ENCODE measurements around the gene ZNF81.

The ZNF81 gene

GRCh38 chrX:47838361-47838760 is 1.7 kb downstream of the ZNF81 start:
- Histone ChIP-seq H3K9me3 (ENCODE audit: low read length) (no peaks in the 10 kb centered on the region), H2AFZ (ENCODE audit: low read length) (no peak overlapping the region), H3K79me2 (ENCODE audit: insufficient read depth, low read length) (peaks cover 6% of the 10 kb centered on the region), H3K27me3 (ENCODE audit: insufficient read depth, low read length) (no peaks in the 10 kb centered on the region), H3K4me1 (ENCODE audit: insufficient read depth, low read length, severe bottlenecking) (peaks cover 23% of the 10 kb centered on the region), H3K36me3 (ENCODE audit: insufficient read depth, low read length) (no peaks in the 10 kb centered on the region), H3F3A (ENCODE audit: insufficient read depth, low read length) (no peaks in the 10 kb centered on the region), H3K9me2 (ENCODE audit: low read depth, low read length) (no peaks in the 10 kb centered on the region), H3K4me2 (ENCODE audit: low read length) (peak overlapping the region; percentile 79), H3K4me3 (ENCODE audit: low read depth, low read length, poor library complexity, severe bottlenecking) (peak overlapping the region; percentile 92), H3K9ac (ENCODE audit: low read length) (no peak overlapping the region), H4K20me1 (ENCODE audit: insufficient read depth, low read length) (no peaks in the 10 kb centered on the region), H3K27ac (ENCODE audit: low read depth, low read length, poor library complexity, severe bottlenecking) (no peak overlapping the region)
- TF ChIP-seq EZH2 (IDR thresholded peaks at IDR 0.05; ENCODE audit: borderline replicate concordance, low read length) = no peak

GRCh38 chrX:47840111-47840510 is 3.4 kb downstream of the ZNF81 start:
- Histone ChIP-seq H3K4me3 (ENCODE audit: low read depth, low read length, poor library complexity, severe bottlenecking) (no peak overlapping the region), H3F3A (ENCODE audit: insufficient read depth, low read length) (no peaks in the 10 kb centered on the region), H3K27ac (ENCODE audit: low read depth, low read length, poor library complexity, severe bottlenecking) (no peak overlapping the region), H4K20me1 (ENCODE audit: insufficient read depth, low read length) (no peaks in the 10 kb centered on the region), H3K79me2 (ENCODE audit: insufficient read depth, low read length) (peaks cover 6% of the 10 kb centered on the region), H3K4me2 (ENCODE audit: low read length) (no peak overlapping the region), H2AFZ (ENCODE audit: low read length) (no peak overlapping the region), H3K9ac (ENCODE audit: low read length) (no peak overlapping the region), H3K4me1 (ENCODE audit: insufficient read depth, low read length, severe bottlenecking) (peaks cover 23% of the 10 kb centered on the region), H3K9me2 (ENCODE audit: low read depth, low read length) (no peaks in the 10 kb centered on the region), H3K36me3 (ENCODE audit: insufficient read depth, low read length) (no peaks in the 10 kb centered on the region), H3K27me3 (ENCODE audit: insufficient read depth, low read length) (no peaks in the 10 kb centered on the region), H3K9me3 (ENCODE audit: low read length) (no peaks in the 10 kb centered on the region)
- TF ChIP-seq CTCF (IDR thresholded peaks at IDR 0.05; ENCODE audit: low read length) (no peak), EZH2 (IDR thresholded peaks at IDR 0.05; ENCODE audit: borderline replicate concordance, low read length) (no peak)

- Histone ChIP-seq H4K20me1 (ENCODE audit: insufficient read depth, low read length) (no peaks in the 10 kb centered on the region), H3K36me3 (ENCODE audit: insufficient read depth, low read length) (peaks cover 18% of the 10 kb centered on the region), H3K9me3 (ENCODE audit: low read length) (no peaks in the 10 kb centered on the region), H3K9me2 (ENCODE audit: low read depth, low read length) (no peaks in the 10 kb centered on the region), H3F3A (ENCODE audit: insufficient read depth, low read length) (no peaks in the 10 kb centered on the region), H3K27me3 (ENCODE audit: insufficient read depth, low read length) (no peaks in the 10 kb centered on the region), H3K4me3 (ENCODE audit: low read depth, low read length, poor library complexity, severe bottlenecking) (no peak overlapping the region), H3K27ac (ENCODE audit: low read depth, low read length, poor library complexity, severe bottlenecking) (no peak overlapping the region), H3K9ac (ENCODE audit: low read length) (no peak overlapping the region), H3K4me2 (ENCODE audit: low read length) (no peak overlapping the region), H3K4me1 (ENCODE audit: insufficient read depth, low read length, severe bottlenecking) (peaks cover 3% of the 10 kb centered on the region), H2AFZ (ENCODE audit: low read length) (no peak overlapping the region), H3K79me2 (ENCODE audit: insufficient read depth, low read length) (no peaks in the 10 kb centered on the region)
- TF ChIP-seq CTCF (IDR thresholded peaks at IDR 0.05; ENCODE audit: low read length) (no peak), EZH2 (IDR thresholded peaks at IDR 0.05; ENCODE audit: borderline replicate concordance, low read length) (no peak)
These were observed 6.7 kb downstream of the ZNF81 start for GRCh38 chrX:47843363-47843762.

GRCh38 chrX:47844117-47844516 is 7.4 kb downstream of the ZNF81 start:
- Histone ChIP-seq H2AFZ (ENCODE audit: low read length) (no peak overlapping the region), H3K36me3 (ENCODE audit: insufficient read depth, low read length) (peaks cover 18% of the 10 kb centered on the region), H3K27me3 (ENCODE audit: insufficient read depth, low read length) (no peaks in the 10 kb centered on the region), H3K9me3 (ENCODE audit: low read length) (no peaks in the 10 kb centered on the region), H3F3A (ENCODE audit: insufficient read depth, low read length) (no peaks in the 10 kb centered on the region), H3K79me2 (ENCODE audit: insufficient read depth, low read length) (no peaks in the 10 kb centered on the region), H3K4me1 (ENCODE audit: insufficient read depth, low read length, severe bottlenecking) (no peaks in the 10 kb centered on the region), H3K4me3 (ENCODE audit: low read depth, low read length, poor library complexity, severe bottlenecking) (no peak overlapping the region), H3K9me2 (ENCODE audit: low read depth, low read length) (no peaks in the 10 kb centered on the region), H3K4me2 (ENCODE audit: low read length) (no peak overlapping the region), H3K27ac (ENCODE audit: low read depth, low read length, poor library complexity, severe bottlenecking) (no peak overlapping the region), H3K9ac (ENCODE audit: low read length) (no peak overlapping the region), H4K20me1 (ENCODE audit: insufficient read depth, low read length) (no peaks in the 10 kb centered on the region)
- no peak for TF ChIP-seq CTCF (IDR thresholded peaks at IDR 0.05; ENCODE audit: low read length)
- TF ChIP-seq EZH2 (IDR thresholded peaks at IDR 0.05; ENCODE audit: borderline replicate concordance, low read length) = no peak
